Lower lobe of right lung (tissue), 2 donors: ENCODE results near the gene NAB2. TPM values are rescaled to one million over a fixed set of nuclear protein-coding genes. Genes with fewer than 3 reads are reported as not detected.

Experiments used
- ATAC-seq, 2 donors: fragments of 200-7000 bp; cut with Tn5 transposase; one replicate each; pipeline ENCODE4 v1.9.1; 2020 to 2022; ENCODE audit warnings: mild to moderate bottlenecking in 2 of 2, moderate library complexity in 2 of 2
- DNase-seq: peaks from one replicate; pipeline ENCODE4 v3.0.0-alpha.2; 2020
- H3K27ac ChIP-seq: fragments of 200-600 bp; one replicate; pipeline ENCODE4 v1.8.0; 2022
- H3K27me3 ChIP-seq: fragments of 200-600 bp; one replicate; pipeline ENCODE4 v1.8.0; 2022; ENCODE audit warnings: low read depth
- H3K36me3 ChIP-seq: fragments of 200-600 bp; one replicate; pipeline ENCODE4 v1.8.0; 2022; ENCODE audit warnings: mild to moderate bottlenecking
- H3K4me1 ChIP-seq: fragments of 200-600 bp; one replicate; pipeline ENCODE4 v1.8.0; 2022
- H3K4me3 ChIP-seq: fragments of 200-600 bp; one replicate; pipeline ENCODE4 v1.8.0; 2022; ENCODE audit warnings: mild to moderate bottlenecking
- H3K9me3 ChIP-seq: fragments of 200-600 bp; one replicate; pipeline ENCODE4 v1.8.0; 2022
- intact Hi-C: fragments of 100-400 bp; cut with DNase I; formaldehyde crosslinking; loops from one replicate; pipeline ENCODE4 v1.11.0; 2022
- total RNA-seq: library from RNA; stranded (reverse); fragmentation: NEBNext Ultra II Directional; extraction: Animal tissue kit (Norgen Biotek cat#: 25700); gene quantifications from one replicate; pipeline ENCODE4 v1.2.1, GENCODE V29; 2021
- TF ChIP-seq, protein P1 (sequence below): fragments of 200-600 bp; IDR thresholded peaks from one replicate; pipeline ENCODE4 v1.8.0; 2022; ENCODE audit warnings: antibody characterized with exemption, mild to moderate bottlenecking
- donor health status: DM: no; HTN: yes; CAD: no; lungs with severe emphysema.

Gene NAB2
- total RNA-seq, 1 donor from 2014 or later, result 28.9 TPM

DNA sequence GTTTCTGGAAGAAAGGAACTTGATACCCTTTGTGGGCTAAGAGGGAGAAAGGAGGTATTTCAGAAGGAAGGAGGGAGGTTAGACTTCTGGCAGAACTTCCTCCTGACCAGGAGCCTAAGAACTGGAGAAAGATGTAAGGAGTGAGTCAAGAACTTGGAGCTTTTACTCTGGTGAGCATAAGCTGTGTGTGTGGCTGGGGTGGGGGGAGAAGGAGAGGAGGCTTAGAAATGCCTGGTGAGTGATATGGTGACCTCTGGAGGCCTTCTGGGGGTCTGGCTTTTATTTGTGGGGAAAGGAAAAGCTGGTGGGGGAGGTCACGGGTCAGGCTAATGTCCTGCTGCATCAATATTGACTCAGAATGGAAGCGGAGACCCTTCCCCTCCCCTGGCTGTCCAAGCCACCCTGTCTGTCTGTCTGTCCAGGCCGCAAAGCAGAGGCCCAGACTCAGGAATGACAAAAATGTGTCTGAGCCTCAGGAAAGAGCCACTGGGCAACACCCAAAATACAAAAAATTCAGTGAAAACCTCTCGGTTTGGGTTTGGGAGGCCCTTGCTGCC is 44.2 kb downstream of the NAB2 start:
- TF ChIP-seq, protein P1, sequence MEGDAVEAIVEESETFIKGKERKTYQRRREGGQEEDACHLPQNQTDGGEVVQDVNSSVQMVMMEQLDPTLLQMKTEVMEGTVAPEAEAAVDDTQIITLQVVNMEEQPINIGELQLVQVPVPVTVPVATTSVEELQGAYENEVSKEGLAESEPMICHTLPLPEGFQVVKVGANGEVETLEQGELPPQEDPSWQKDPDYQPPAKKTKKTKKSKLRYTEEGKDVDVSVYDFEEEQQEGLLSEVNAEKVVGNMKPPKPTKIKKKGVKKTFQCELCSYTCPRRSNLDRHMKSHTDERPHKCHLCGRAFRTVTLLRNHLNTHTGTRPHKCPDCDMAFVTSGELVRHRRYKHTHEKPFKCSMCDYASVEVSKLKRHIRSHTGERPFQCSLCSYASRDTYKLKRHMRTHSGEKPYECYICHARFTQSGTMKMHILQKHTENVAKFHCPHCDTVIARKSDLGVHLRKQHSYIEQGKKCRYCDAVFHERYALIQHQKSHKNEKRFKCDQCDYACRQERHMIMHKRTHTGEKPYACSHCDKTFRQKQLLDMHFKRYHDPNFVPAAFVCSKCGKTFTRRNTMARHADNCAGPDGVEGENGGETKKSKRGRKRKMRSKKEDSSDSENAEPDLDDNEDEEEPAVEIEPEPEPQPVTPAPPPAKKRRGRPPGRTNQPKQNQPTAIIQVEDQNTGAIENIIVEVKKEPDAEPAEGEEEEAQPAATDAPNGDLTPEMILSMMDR, result no peak
- intact Hi-C loops, result no loop called here
- ATAC-seq, result no peak

DNA sequence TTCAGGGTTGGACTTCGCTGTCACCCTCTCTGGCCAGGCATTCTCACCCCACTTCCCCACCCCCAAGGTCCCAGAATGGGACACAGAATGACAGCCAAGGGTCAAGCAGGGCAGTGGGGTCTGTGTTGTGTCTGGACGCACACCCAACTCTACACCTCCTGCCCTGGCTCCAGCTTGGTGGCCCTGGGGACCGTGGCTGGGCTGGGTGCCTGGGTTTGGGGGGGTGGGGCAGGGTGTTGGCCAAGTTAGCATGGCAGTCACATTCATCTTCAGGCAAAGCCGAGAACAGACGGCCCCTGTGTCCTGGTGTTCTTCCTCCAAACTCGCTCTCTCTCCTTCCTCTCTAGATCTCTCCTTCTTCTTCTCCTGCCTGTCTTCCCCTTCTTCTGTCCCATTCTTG is 45.0 kb downstream of the NAB2 start:
- Histone ChIP-seq H3K4me3 (peak overlapping the region; percentile 95), H3K27me3 (no peaks in the 10 kb centered on the region), H3K4me1 (peaks cover 87% of the 10 kb centered on the region), H3K36me3 (no peaks in the 10 kb centered on the region), H3K9me3 (no peaks in the 10 kb centered on the region), H3K27ac (peak overlapping the region; percentile 18)
- TF ChIP-seq, protein P1, result no peak
- ATAC-seq (no peak), DNase-seq (no peak)
- intact Hi-C loops, result no loop called here

More for the DNA sequence above, 44.2 kb downstream of the NAB2 start:
- Histone ChIP-seq H3K9me3 (no peaks in the 10 kb centered on the region), H3K4me1 (peaks cover 84% of the 10 kb centered on the region), H3K4me3 (peak overlapping the region; percentile 95), H3K27ac (peak overlapping the region; percentile 18), H3K27me3 (no peaks in the 10 kb centered on the region), H3K36me3 (no peaks in the 10 kb centered on the region)
- DNase-seq, result no peak

DNA sequence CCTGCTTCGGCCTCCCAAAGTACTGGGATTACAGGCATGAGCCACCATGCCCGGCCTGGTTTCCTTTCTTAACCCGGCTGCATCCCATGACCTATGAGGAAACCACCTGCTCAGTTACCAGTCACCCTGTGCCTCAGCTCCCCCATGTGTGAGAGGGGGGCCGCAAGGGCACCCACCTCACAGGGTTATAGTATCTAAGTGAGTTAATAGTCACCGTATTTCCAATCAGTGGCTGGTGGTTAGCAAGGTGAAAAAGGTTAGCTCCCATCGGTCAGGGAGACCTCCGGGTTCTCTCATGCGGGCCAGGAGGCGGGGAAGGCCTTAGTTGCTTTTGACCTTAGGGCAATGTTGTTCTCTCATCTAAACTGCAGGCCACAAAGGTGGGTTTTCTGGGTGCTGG is 46.0 kb downstream of the NAB2 start:
- H3K9me3 ChIP-seq, result no peaks in the 10 kb centered on the region
- peak overlapping the region; percentile 10 for H3K4me3 ChIP-seq
- no peak for ATAC-seq
- peak overlapping the region; percentile 60 for H3K27ac ChIP-seq
- TF ChIP-seq, protein P1, result no peak
- DNase-seq, result no peak
- H3K27me3 ChIP-seq, result no peaks in the 10 kb centered on the region
- H3K36me3 ChIP-seq, result peaks cover 4% of the 10 kb centered on the region
- peaks cover 96% of the 10 kb centered on the region for H3K4me1 ChIP-seq
- intact Hi-C loops, result no loop called here

DNA sequence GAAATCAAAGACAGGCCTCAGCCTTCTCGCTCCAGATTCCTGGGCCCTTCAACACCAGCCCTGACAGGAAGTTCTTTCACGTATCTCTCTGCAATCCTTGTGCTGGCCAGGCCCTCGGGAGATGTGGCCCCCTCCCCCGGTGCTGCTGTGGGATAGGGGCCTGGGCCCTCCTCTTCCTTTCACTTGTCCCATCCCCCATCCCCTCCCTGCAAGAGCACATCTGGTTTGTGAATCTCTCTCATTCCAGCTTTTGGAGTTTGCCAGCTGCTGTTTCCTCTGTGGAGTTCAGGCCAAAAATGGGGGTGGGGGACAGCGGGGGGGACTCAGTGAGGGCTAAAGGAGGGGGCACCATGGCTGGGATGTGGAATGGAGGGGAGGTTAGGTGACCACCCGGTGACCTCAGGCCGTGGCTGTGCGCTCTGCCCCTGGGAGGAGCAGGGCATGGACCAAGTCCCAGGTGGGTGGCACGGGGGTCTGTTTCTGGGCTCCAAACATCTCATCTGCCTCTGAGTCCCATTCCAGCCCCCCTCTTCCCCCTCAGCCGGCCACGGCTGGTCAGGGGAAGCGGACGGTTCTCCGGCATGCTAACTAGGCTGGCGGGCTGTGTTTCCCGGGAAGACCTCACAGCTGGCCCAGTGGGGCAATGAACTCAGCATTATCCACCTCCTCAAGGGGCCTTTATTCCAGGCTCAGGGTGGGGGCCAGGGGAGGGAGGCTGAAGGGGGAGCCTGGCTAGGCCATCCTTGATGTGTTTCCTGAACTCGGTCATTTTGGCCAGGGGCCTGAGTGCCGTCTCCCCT is 46.8 kb downstream of the NAB2 start:
- peaks cover 8% of the 10 kb centered on the region for H3K36me3 ChIP-seq
- ATAC-seq, result peak; percentile 13 to 40
- TF ChIP-seq, protein P1, result no peak
- no peak for DNase-seq
- no peaks in the 10 kb centered on the region for H3K27me3 ChIP-seq
- H3K27ac ChIP-seq, result peak overlapping the region; percentile 60
- intact Hi-C loops, result no loop called here
- H3K4me1 ChIP-seq, result peaks cover 96% of the 10 kb centered on the region
- H3K9me3 ChIP-seq, result no peaks in the 10 kb centered on the region
- no peak overlapping the region for H3K4me3 ChIP-seq

DNA sequence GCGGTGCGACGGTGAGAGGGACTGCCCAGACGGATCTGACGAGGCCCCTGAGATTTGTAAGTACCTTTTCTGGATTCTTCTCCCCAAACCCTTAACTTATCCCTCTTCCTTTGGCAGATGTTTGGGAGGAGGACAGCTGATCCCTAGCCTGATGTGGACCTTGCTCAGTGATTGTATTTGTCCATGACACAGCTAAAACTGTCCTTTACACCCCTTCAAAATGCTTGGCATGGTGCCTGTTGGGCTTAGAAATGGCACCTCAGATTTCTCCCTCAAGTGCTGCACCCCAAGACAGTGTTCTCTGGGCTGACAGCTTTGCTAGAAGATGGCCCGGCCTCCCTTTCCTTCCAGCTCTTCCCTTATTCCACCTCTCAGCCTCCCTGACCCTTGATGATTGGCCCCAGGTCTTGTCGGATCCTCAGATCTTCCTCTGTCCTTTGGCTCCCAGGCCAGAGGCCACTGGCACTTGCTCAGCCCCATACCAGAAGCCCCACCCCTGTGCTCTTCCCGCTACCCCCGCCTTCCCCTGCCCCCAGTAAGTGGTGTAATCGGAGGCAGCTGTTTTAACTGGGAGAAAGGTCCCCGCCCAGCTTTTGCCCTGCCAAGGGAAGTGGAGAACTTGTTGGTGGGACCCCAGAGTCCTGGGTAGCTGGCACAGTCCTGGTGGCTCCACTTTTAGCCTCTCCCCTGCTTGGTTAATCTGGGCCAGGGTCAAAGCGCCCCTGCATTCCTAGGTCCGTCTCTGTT is 49.8 kb downstream of the NAB2 start:
- H3K36me3 ChIP-seq, result peaks cover 37% of the 10 kb centered on the region
- ATAC-seq (peak; percentile 74 to 87), DNase-seq (peak; percentile 85)
- H3K4me3 ChIP-seq, result no peak overlapping the region
- H3K27ac ChIP-seq, result peak overlapping the region; percentile 36
- H3K4me1 ChIP-seq, result peaks cover 72% of the 10 kb centered on the region
- H3K9me3 ChIP-seq, result no peaks in the 10 kb centered on the region
- no peaks in the 10 kb centered on the region for H3K27me3 ChIP-seq
- intact Hi-C loops, result no loop called here
- TF ChIP-seq, protein P1, result no peak
